ENCODE measurements around the gene CASTOR1. TPM values are rescaled to one million over a fixed set of nuclear protein-coding genes. Genes with fewer than 3 reads are reported as not detected.

Gene CASTOR1
- total and polyA plus RNA-seq, 9 donors, result 3.5 to 7.1 (median 4.8) TPM

- Histone ChIP-seq H3K4me1 (ENCODE audit: control insufficient read depth, insufficient read depth, low read length) (peaks cover 47% of the 10 kb centered on the region), H3K4me3 (ENCODE audit: low read length) (peak within 1 kb of the TSS; percentile 39), H3K27ac (ENCODE audit: low read length) (no peak within 1 kb of the TSS), H3K9me3 (replicated peaks; ENCODE audit: control insufficient read depth, low read depth, low read length) (no peaks in the 10 kb centered on the region), H3K36me3 (ENCODE audit: control insufficient read depth, insufficient read depth, low read length) (no peaks in the 10 kb centered on the region), H3K27me3 (ENCODE audit: control insufficient read depth, insufficient read depth, low read length) (peaks cover 55% of the 10 kb centered on the region)
- 2% methylated on average over 42 of the region's 64 CpGs for WGBS (ENCODE audit: insufficient coverage)
- peak; percentile 78 for DNase-seq
Observed at GRCh38 chr22:30245985-30246813, 43.1 kb downstream of the CASTOR1 start, which contains the start of gene LIF. Gene LIF, minus strand, starts transcription at chr22:30246759. Its CDS starts 64 bp downstream, at chr22:30246695.

GRCh38 chr22:30245181-30245984 is 43.9 kb downstream of the CASTOR1 start:
- H3K27ac ChIP-seq (ENCODE audit: low read length), result no peak overlapping the region

DNA sequence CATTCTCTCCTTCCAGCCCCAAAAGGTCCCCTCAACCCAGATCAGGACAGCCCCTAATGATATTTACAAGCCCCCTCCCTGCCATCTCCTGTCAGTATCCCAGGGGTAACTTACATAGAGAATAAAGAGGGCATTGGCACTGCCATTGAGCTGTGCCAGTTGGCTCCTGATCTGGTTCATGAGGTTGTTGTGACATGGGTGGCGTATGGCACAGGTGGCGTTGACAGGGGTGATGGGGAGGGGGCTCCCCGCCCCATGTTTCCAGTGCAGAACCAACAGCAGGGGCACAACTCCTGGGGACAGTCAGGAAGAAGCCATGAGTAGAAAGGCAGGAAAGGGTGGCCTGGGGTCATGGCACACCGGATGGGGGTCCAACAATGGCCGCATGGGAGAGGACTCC is 44.7 kb downstream of the CASTOR1 start:
- Histone ChIP-seq H3K4me3 (ENCODE audit: low read length) (no peak overlapping the region), H3K9me3 (replicated peaks; ENCODE audit: control insufficient read depth, low read depth, low read length) (no peaks in the 10 kb centered on the region), H3K27me3 (ENCODE audit: control insufficient read depth, insufficient read depth, low read length) (peaks cover 56% of the 10 kb centered on the region), H3K27ac (ENCODE audit: low read length) (no peak overlapping the region), H3K36me3 (ENCODE audit: control insufficient read depth, insufficient read depth, low read length) (no peaks in the 10 kb centered on the region), H3K4me1 (ENCODE audit: control insufficient read depth, insufficient read depth, low read length) (peaks cover 55% of the 10 kb centered on the region)
- WGBS (ENCODE audit: insufficient coverage), result 93% methylated on average over 5 of the region's 5 CpGs
- DNase-seq, result no peak

More at GRCh38 chr22:30245181-30245984, 43.9 kb downstream of the CASTOR1 start:
- 63% methylated on average over 4 of the region's 15 CpGs for WGBS (ENCODE audit: insufficient coverage)
- no peak for DNase-seq
- Histone ChIP-seq H3K4me1 (ENCODE audit: control insufficient read depth, insufficient read depth, low read length) (peaks cover 49% of the 10 kb centered on the region), H3K27me3 (ENCODE audit: control insufficient read depth, insufficient read depth, low read length) (peaks cover 58% of the 10 kb centered on the region), H3K9me3 (replicated peaks; ENCODE audit: control insufficient read depth, low read depth, low read length) (no peaks in the 10 kb centered on the region), H3K36me3 (ENCODE audit: control insufficient read depth, insufficient read depth, low read length) (no peaks in the 10 kb centered on the region), H3K4me3 (ENCODE audit: low read length) (no peak overlapping the region)

DNA sequence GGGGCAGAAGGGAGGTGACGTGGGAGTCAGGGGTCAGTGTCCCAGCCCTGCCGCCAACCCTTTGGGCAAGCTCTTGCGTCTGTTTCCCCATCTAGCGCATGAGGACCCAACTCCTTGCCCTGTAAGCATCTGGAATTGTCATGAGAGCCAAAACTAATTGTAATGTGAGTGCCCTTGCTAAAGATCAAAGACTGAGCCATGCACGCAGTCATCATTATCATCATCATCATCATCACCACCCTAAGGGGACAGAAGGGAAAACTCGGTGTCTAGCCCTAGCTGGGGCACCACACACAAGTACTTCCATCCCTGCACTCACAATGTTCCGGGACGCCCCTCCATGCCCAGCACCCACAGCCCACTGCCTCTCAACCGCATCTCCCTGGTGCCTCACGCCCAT is 45.2 kb downstream of the CASTOR1 start:
- Histone ChIP-seq H3K27ac (ENCODE audit: low read length) (no peak overlapping the region), H3K9me3 (replicated peaks; ENCODE audit: control insufficient read depth, low read depth, low read length) (no peaks in the 10 kb centered on the region), H3K27me3 (ENCODE audit: control insufficient read depth, insufficient read depth, low read length) (peaks cover 57% of the 10 kb centered on the region), H3K36me3 (ENCODE audit: control insufficient read depth, insufficient read depth, low read length) (no peaks in the 10 kb centered on the region), H3K4me3 (ENCODE audit: low read length) (no peak overlapping the region), H3K4me1 (ENCODE audit: control insufficient read depth, insufficient read depth, low read length) (peaks cover 55% of the 10 kb centered on the region)
- no peak for DNase-seq
- 80% methylated on average over 3 of the region's 10 CpGs for WGBS (ENCODE audit: insufficient coverage)

DNA sequence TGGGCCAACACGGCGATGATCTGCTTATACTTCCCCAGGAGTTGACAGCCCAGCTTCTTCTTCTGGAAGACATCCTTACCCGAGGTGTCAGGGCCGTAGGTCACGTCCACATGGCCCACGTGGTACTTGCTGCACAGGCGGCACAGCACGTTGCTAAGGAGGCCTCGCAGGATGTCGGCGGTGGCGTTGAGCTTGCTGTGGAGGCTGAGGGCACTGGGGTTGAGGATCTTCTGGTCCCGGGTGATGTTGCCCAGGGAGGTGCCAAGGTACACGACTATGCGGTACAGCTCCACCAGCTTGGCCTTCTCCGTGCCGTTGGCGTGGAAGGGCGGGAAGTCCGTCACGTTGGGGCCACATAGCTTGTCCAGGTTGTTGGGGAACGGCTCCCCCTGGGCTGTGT is 45.6 kb downstream of the CASTOR1 start:
- WGBS (ENCODE audit: insufficient coverage), result 93% methylated on average over 17 of the region's 22 CpGs
- Histone ChIP-seq H3K4me1 (ENCODE audit: control insufficient read depth, insufficient read depth, low read length) (peaks cover 55% of the 10 kb centered on the region), H3K27me3 (ENCODE audit: control insufficient read depth, insufficient read depth, low read length) (peaks cover 57% of the 10 kb centered on the region), H3K27ac (ENCODE audit: low read length) (no peak overlapping the region), H3K36me3 (ENCODE audit: control insufficient read depth, insufficient read depth, low read length) (no peaks in the 10 kb centered on the region), H3K4me3 (ENCODE audit: low read length) (no peak overlapping the region), H3K9me3 (replicated peaks; ENCODE audit: control insufficient read depth, low read depth, low read length) (no peaks in the 10 kb centered on the region)
- no peak for DNase-seq

DNA sequence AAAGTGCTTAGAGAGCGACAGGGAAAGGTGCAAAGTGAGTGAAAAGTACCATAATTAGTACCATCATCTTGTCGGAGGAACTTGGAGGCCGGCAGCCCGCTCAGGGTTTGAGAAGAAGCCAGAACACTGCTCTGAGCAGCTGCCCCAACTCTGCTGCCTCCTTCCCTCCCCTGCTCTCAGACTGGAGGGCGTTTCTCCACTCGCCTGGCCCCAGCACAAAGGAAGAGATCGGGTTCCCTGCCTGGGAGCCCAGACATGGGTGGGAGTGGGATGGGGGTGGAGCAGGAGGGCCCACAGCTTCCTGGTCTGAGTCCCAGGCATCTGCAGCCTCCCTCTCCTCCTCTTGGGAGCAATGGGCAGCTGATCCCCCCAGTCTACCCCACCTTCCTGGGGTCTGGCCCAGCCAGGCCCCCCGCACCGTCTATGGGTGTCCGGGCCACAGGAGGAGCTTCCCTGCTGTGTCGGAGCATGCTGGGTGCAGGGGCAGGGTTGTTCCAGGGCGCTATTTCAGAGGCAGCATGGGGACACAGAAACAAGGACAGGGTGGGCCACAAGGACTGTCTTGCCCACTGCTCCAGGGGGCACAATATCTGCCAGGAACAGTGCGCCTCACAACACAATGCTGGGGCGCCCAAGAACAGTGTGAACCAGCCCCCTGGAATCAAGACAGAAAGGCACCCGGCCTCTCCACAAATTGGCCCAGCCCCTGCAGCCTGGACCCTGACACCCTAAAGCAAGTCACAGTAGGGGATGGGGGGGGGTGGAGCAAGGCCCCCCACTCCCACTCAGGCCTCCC is 47.5 kb downstream of the CASTOR1 start:
- Histone ChIP-seq H3K27me3 (ENCODE audit: control insufficient read depth, insufficient read depth, low read length) (peaks cover 40% of the 10 kb centered on the region), H3K36me3 (ENCODE audit: control insufficient read depth, insufficient read depth, low read length) (no peaks in the 10 kb centered on the region), H3K27ac (ENCODE audit: low read length) (peak overlapping the region; percentile 25), H3K4me3 (ENCODE audit: low read length) (no peak overlapping the region), H3K9me3 (replicated peaks; ENCODE audit: control insufficient read depth, low read depth, low read length) (no peaks in the 10 kb centered on the region), H3K4me1 (ENCODE audit: control insufficient read depth, insufficient read depth, low read length) (peaks cover 56% of the 10 kb centered on the region)
- peak; percentile 70 for DNase-seq
- WGBS (ENCODE audit: insufficient coverage), result 74% methylated on average over 3 of the region's 15 CpGs

- WGBS (ENCODE audit: insufficient coverage), result 56% methylated on average over 14 of the region's 24 CpGs
- H3K4me1 ChIP-seq (ENCODE audit: control insufficient read depth, insufficient read depth, low read length), result peaks cover 62% of the 10 kb centered on the region
- no peaks in the 10 kb centered on the region for H3K36me3 ChIP-seq (ENCODE audit: control insufficient read depth, insufficient read depth, low read length)
- no peaks in the 10 kb centered on the region for H3K9me3 ChIP-seq (replicated peaks; ENCODE audit: control insufficient read depth, low read depth, low read length)
- H3K27me3 ChIP-seq (ENCODE audit: control insufficient read depth, insufficient read depth, low read length), result peaks cover 37% of the 10 kb centered on the region
- H3K4me3 ChIP-seq (ENCODE audit: low read length), result no peak overlapping the region
- no peak for DNase-seq
- peak overlapping the region; percentile 29 for H3K27ac ChIP-seq (ENCODE audit: low read length)
Observed at GRCh38 chr22:30240541-30241417, 48.5 kb downstream of the CASTOR1 start.

DNA sequence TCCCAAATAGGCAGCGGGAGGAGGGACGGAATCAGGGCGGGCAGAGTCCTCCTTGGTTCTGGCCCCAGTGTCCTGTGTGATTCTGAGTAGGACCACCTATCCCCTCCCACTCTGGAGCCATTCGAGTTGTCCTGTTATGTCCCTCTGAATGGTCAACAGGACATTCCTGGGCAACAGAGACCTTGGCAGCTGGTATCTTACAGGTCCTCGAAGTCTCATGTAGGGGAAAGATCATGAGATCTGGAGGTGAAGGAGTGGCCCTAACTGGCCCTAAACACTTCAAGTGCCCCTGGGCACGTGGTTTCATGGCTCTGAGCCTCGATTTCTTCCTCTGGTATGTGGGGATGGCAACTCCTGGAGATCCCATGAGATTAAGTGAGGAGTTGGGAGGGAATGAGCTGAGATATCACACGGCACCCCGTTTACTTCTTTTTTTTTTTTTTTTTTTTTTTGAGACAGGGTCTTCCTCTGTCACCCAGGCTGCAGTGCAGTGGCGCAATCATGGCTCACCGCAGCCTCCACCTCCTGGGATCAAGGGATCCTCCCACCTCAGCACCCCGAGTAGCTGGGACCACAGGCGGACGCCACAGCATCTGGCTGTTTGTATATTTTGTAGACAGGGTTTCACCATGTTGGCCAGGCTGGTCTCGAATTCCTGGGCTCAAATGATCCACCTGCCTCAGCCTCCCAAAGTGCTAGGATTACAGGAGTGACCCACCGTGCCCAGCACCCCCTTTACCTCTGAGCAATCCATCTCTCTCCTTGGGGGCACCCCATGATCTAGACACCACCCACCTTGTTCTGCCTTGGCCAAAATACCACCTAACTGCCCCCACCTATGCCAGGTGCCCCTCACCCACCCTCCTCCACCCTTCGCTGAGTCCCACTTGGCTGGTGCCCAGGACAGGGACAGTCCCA is 49.6 kb downstream of the CASTOR1 start:
- peaks cover 28% of the 10 kb centered on the region for H3K27me3 ChIP-seq (ENCODE audit: control insufficient read depth, insufficient read depth, low read length)
- DNase-seq, result no peak

More for the DNA sequence above, 49.6 kb downstream of the CASTOR1 start:
- no peaks in the 10 kb centered on the region for H3K36me3 ChIP-seq (ENCODE audit: control insufficient read depth, insufficient read depth, low read length)
- H3K27ac ChIP-seq (ENCODE audit: low read length), result no peak overlapping the region
- no peaks in the 10 kb centered on the region for H3K9me3 ChIP-seq (replicated peaks; ENCODE audit: control insufficient read depth, low read depth, low read length)
- H3K4me3 ChIP-seq (ENCODE audit: low read length), result no peak overlapping the region
- WGBS (ENCODE audit: insufficient coverage), result 83% methylated on average over 5 of the region's 17 CpGs
- H3K4me1 ChIP-seq (ENCODE audit: control insufficient read depth, insufficient read depth, low read length), result peaks cover 70% of the 10 kb centered on the region

All from muscle of leg (tissue), 11 donors.